Glutamatergic neuron (in vitro differentiated cells): ENCODE measurements around the gene TBC1D14. TPM values are rescaled to one million over a fixed set of nuclear protein-coding genes. Genes with fewer than 3 reads are reported as not detected.
A peak's percentile ranks its signal among the peaks of the same experiment; 100 is the strongest.

ENCODE experiments used
- DNase-seq: peaks from one replicate; pipeline ENCODE4 v3.0.0; 2022
- H3K27ac Mint-ChIP-seq: one replicate; pipeline ENCODE4 v1.8.0; 2020; ENCODE audit warnings: mild to moderate bottlenecking, mixed read lengths, inconsistent platforms; ENCODE audit not compliant: unreplicated experiment
- H3K27me3 Mint-ChIP-seq: one replicate; pipeline ENCODE4 v1.8.0; 2020; ENCODE audit warnings: mild to moderate bottlenecking, moderate library complexity, mixed read lengths, inconsistent platforms; ENCODE audit not compliant: unreplicated experiment
- H3K36me3 Mint-ChIP-seq: one replicate; pipeline ENCODE4 v1.8.0; 2020; ENCODE audit warnings: mild to moderate bottlenecking, mixed read lengths, inconsistent platforms; ENCODE audit not compliant: unreplicated experiment
- H3K4me1 Mint-ChIP-seq: one replicate; pipeline ENCODE4 v1.8.0; 2020; ENCODE audit warnings: mild to moderate bottlenecking, low read depth, mixed read lengths, inconsistent platforms; ENCODE audit not compliant: unreplicated experiment
- H3K4me3 Mint-ChIP-seq: one replicate; pipeline ENCODE4 v1.8.0; 2020; ENCODE audit warnings: mild to moderate bottlenecking, mixed read lengths, inconsistent platforms; ENCODE audit not compliant: unreplicated experiment
- H3K9me3 Mint-ChIP-seq: one replicate; pipeline ENCODE4 v1.8.0; 2020; ENCODE audit warnings: mild to moderate bottlenecking, moderate library complexity, mixed read lengths, inconsistent platforms; ENCODE audit not compliant: unreplicated experiment
- total RNA-seq: library from RNA; stranded (reverse); fragmentation: NEBNext Ultra II Directional; extraction: Animal tissue kit (Norgen Biotek cat#: 25700); gene quantifications from one replicate; pipeline ENCODE4 v1.2.1, GENCODE V29; 2021; ENCODE audit not compliant: unreplicated experiment
- TF ChIP-seq, protein P1 (sequence below): fragments of 200-600 bp; sonication (generic); IDR thresholded peaks from one replicate; pipeline ENCODE4 v1.5.0; 2021; ENCODE audit not compliant: partially characterized antibody, unreplicated experiment

The TBC1D14 gene
- total RNA-seq, 1 donor from 2014 or later = 82.2 TPM

DNA sequence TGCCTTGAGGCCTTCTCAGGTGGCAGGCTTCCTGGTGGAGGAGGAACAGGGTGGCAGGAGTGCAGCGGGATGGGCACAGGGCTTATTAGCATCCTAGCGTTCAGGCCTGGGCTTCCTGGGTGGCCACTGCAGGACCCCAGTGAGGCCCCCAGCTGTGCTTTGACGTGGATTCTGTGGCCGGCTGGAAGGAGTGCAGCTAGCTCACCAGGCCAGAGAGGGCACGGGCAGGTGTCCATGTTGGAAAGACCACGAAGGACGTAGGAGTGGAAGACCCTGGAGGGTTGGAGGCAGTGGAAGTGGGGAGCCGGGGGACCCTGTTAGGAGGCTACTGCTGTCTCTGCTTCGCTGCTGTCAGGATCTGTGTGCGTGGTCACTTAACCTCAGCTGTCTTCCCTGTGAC lies 120.3 kb downstream of the TBC1D14 start:
- Mint-ChIP-seq H3K27ac (no peak overlapping the region), H3K4me3 (no peak overlapping the region), H3K4me1 (peaks cover 6% of the 10 kb centered on the region), H3K36me3 (no peaks in the 10 kb centered on the region), H3K9me3 (peaks cover 8% of the 10 kb centered on the region), H3K27me3 (peaks cover 5% of the 10 kb centered on the region)
- TF ChIP-seq, protein P1, sequence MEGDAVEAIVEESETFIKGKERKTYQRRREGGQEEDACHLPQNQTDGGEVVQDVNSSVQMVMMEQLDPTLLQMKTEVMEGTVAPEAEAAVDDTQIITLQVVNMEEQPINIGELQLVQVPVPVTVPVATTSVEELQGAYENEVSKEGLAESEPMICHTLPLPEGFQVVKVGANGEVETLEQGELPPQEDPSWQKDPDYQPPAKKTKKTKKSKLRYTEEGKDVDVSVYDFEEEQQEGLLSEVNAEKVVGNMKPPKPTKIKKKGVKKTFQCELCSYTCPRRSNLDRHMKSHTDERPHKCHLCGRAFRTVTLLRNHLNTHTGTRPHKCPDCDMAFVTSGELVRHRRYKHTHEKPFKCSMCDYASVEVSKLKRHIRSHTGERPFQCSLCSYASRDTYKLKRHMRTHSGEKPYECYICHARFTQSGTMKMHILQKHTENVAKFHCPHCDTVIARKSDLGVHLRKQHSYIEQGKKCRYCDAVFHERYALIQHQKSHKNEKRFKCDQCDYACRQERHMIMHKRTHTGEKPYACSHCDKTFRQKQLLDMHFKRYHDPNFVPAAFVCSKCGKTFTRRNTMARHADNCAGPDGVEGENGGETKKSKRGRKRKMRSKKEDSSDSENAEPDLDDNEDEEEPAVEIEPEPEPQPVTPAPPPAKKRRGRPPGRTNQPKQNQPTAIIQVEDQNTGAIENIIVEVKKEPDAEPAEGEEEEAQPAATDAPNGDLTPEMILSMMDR = no peak
- no peak for DNase-seq

DNA sequence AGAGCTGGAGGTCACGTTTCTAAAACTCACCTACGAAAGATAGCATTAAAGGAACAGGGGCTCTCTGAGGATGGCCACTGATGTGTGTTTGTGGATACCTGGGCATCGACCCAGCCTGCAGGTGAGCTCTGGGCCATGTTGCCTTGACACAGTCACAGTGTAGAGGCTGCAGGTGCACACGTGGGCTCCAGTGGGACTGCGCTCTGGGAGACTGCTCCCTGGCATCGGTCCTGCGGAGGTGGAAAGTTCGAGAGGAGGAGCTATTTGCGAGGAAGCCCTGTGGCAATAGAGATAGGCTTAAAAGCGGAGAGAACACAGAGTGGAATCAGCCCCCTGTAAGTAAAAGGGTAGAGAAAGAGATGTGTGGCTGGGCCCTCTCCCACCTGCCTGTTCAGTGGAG lies 121.2 kb downstream of the TBC1D14 start:
- TF ChIP-seq, protein P1 = no peak
- peaks cover 8% of the 10 kb centered on the region for H3K9me3 Mint-ChIP-seq
- no peak for DNase-seq
- no peak overlapping the region for H3K27ac Mint-ChIP-seq
- H3K4me1 Mint-ChIP-seq = peaks cover 6% of the 10 kb centered on the region
- peaks cover 5% of the 10 kb centered on the region for H3K27me3 Mint-ChIP-seq
- H3K4me3 Mint-ChIP-seq = no peak overlapping the region
- H3K36me3 Mint-ChIP-seq = no peaks in the 10 kb centered on the region

DNA sequence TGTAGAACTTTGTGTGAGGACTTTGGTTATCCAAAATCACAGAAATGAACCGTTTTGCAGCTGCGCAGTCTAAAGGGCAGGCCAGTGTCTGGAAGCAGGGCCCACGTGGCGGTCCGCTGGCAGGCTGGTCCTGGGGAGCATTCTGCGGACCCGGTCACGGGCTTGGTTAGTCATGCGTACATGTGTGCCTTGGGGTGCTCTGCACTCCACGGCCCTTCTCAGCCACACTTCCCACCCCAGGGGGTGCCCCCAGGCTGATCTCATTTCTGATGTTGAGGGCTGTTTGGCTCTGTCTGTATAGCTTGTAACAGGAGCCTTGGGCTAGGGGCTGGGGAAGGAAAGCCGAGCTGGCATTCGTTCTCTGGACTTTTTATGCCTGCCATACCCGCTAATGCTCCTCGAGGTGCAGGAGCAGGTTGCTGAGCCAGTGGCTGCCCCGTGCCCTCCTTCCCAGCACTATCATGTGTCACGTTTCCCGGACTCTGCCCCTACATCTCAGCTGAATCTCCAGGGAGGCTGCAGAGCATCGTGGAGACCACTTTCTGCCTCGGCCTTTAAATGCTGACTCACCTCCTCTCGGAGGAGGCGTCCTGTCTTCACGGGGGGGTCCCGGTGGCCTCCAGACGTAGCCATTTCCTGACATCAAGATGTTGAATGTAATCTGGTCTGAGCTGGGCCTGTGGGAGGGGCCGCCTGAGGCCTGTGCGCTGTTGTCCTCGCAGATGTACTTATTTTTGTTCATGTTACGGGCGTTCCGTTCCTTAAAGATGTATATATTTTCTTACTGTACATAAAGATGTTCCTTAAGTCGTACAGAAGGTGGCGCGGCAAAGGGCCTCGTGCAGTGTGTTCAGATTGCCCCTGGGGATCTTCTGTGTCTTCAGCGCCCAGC lies 122.2 kb downstream of the TBC1D14 start:
- H3K27me3 Mint-ChIP-seq = peaks cover 5% of the 10 kb centered on the region
- H3K4me3 Mint-ChIP-seq = no peak overlapping the region
- TF ChIP-seq, protein P1 = no peak
- DNase-seq = no peak
- H3K4me1 Mint-ChIP-seq = peaks cover 6% of the 10 kb centered on the region
- H3K27ac Mint-ChIP-seq = peak overlapping the region; percentile 55
- H3K36me3 Mint-ChIP-seq = no peaks in the 10 kb centered on the region
- H3K9me3 Mint-ChIP-seq = peaks cover 8% of the 10 kb centered on the region

DNA sequence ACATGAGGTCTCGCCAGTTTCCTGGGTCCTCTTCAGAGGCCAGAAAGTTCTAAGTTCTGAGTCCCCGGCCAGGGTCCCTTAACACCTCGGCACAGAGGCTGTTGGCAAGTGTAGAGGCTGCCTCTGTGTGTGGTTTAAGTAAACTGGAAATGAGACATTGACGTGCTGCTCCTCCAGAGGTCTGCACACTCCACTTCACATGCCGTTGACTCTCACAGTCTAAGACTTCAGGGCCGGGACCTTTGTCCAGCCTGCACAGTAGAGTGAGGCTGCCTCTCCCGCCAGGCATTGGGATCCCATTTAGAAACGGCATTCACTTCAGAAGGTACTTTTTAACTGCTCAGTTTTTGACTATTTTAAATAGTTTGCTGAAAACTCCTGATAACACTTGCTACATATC lies 123.0 kb downstream of the TBC1D14 start:
- TF ChIP-seq, protein P1 = no peak
- no peak overlapping the region for H3K4me3 Mint-ChIP-seq

More for the DNA sequence above, 123.0 kb downstream of the TBC1D14 start:
- no peak overlapping the region for H3K27ac Mint-ChIP-seq
- peaks cover 6% of the 10 kb centered on the region for H3K4me1 Mint-ChIP-seq
- H3K27me3 Mint-ChIP-seq = peaks cover 5% of the 10 kb centered on the region
- no peaks in the 10 kb centered on the region for H3K36me3 Mint-ChIP-seq
- H3K9me3 Mint-ChIP-seq = peaks cover 8% of the 10 kb centered on the region
- no peak for DNase-seq
